ENCODE data around the gene FAM171A1.

GRCh38 chr10:15263657-15264323 lies 107.3 kb downstream of the FAM171A1 start:
- TF ChIP-seq, protein P1, sequence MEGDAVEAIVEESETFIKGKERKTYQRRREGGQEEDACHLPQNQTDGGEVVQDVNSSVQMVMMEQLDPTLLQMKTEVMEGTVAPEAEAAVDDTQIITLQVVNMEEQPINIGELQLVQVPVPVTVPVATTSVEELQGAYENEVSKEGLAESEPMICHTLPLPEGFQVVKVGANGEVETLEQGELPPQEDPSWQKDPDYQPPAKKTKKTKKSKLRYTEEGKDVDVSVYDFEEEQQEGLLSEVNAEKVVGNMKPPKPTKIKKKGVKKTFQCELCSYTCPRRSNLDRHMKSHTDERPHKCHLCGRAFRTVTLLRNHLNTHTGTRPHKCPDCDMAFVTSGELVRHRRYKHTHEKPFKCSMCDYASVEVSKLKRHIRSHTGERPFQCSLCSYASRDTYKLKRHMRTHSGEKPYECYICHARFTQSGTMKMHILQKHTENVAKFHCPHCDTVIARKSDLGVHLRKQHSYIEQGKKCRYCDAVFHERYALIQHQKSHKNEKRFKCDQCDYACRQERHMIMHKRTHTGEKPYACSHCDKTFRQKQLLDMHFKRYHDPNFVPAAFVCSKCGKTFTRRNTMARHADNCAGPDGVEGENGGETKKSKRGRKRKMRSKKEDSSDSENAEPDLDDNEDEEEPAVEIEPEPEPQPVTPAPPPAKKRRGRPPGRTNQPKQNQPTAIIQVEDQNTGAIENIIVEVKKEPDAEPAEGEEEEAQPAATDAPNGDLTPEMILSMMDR (optimal IDR thresholded peaks at IDR 0.05 in 1 of 3, IDR thresholded peaks at IDR 0.05 in 1 of 3, conservative IDR thresholded peaks at IDR 0.05 in 1 of 3; ENCODE audit: extremely low read depth in 1 of 3, insufficient read depth in 2 of 3, low read length in 3 of 3) = no peak
- no peak for TF ChIP-seq EZH2 (IDR thresholded peaks at IDR 0.05; ENCODE audit: low read length)
